Lung (tissue), 12 donors: ENCODE data around the gene CDC42EP3. TPM values are rescaled to one million over a fixed set of nuclear protein-coding genes. Genes with fewer than 3 reads are reported as not detected.
A peak's percentile ranks its signal among the peaks of the same experiment; 100 is the strongest.

Experiments used
- ATAC-seq: fragments of 200-7000 bp; cut with Tn5 transposase; one replicate; pipeline ENCODE4 v1.9.1; 2020; ENCODE audit warnings: moderate number of reproducible peaks; ENCODE audit not compliant: insufficient read depth, low FRiP score
- DNase-seq, 3 donors: peaks; one replicate each; pipeline ENCODE4 v3.0.0-alpha.2; 2013 to 2017
- H3K27ac ChIP-seq, 2 donors: one replicate each; pipeline ENCODE4 v1.5.1; 2013; ENCODE audit warnings: mild to moderate bottlenecking in 2 of 2, moderate library complexity in 2 of 2, control low read depth in 1 of 2, inconsistent platforms in 1 of 2, low read depth in 1 of 2, low read length in 1 of 2
- H3K27me3 ChIP-seq, 3 donors: one replicate each; pipeline ENCODE4 v1.5.1; 2013; ENCODE audit warnings: low read length in 2 of 3; ENCODE audit not compliant: control insufficient read depth in 3 of 3, insufficient read depth in 3 of 3
- H3K36me3 ChIP-seq, 4 donors: one replicate each; pipeline ENCODE4 v1.5.1; 2013; ENCODE audit warnings: low read length in 4 of 4, mild to moderate bottlenecking in 1 of 4, moderate library complexity in 1 of 4; ENCODE audit not compliant: control insufficient read depth in 4 of 4, insufficient read depth in 4 of 4
- H3K4me1 ChIP-seq, 5 donors: one replicate each; pipeline ENCODE4 v1.5.1; 2013; ENCODE audit warnings: low read length in 5 of 5, mild to moderate bottlenecking in 2 of 5, moderate library complexity in 1 of 5; ENCODE audit not compliant: control insufficient read depth in 5 of 5, insufficient read depth in 5 of 5
- H3K4me3 ChIP-seq: one replicate; pipeline ENCODE4 v1.5.1; 2013; ENCODE audit warnings: mild to moderate bottlenecking, control low read depth, moderate library complexity
- H3K9ac ChIP-seq, 2 donors: one replicate each; pipeline ENCODE4 v1.5.1; 2013; ENCODE audit warnings: low read length in 2 of 2, control low read depth in 1 of 2; ENCODE audit not compliant: insufficient read depth in 1 of 2
- H3K9me3 ChIP-seq, 4 donors: one replicate each; pipeline ENCODE4 v1.5.1; 2013; ENCODE audit warnings: low read length in 3 of 4, mild to moderate bottlenecking in 1 of 4, moderate library complexity in 1 of 4; ENCODE audit not compliant: control insufficient read depth in 4 of 4, insufficient read depth in 3 of 4
- WGBS, 2 donors: extraction: QIAGEN DNeasy Blood & Tissue Kit; methylation state at CpG; one replicate each; pipeline ENCODE4 v1.1.7; 2013; 5-methylcytosine and 5-hydroxymethylcytosine counted together
- polyA plus RNA-seq, 2 donors: library from polyadenylated mRNA; stranded (reverse); fragments of 200-250 nt; gene quantifications; one replicate each; pipeline ENCODE4 v1.2.1, GENCODE V29; 2013
- total RNA-seq, 2 donors: library from RNA; depleted of rRNA in 1 of 2; stranded (reverse); fragments of >200 nt in 1 of 2; gene quantifications; one replicate each; pipeline ENCODE4 v1.2.1, GENCODE V29; 2014 to 2021
- TF ChIP-seq, protein P1 (sequence below): IDR thresholded peaks from 2 replicates; pipeline ENCODE4 v1.5.1; 2012; ENCODE audit warnings: mild to moderate bottlenecking; ENCODE audit errors: control extremely low read depth, extremely low read depth
- donor health status: control.
- donor health status: control.
- donor health status: Bipolar disorder and iron deficiency.
- donor health status: healthy.
- donor health status: DM: yes; HTN: yes; CAD: no.

CDC42EP3 gene
- total and polyA plus RNA-seq, 4 donors = 22.9 to 59.0 (median 38.0) TPM

DNA sequence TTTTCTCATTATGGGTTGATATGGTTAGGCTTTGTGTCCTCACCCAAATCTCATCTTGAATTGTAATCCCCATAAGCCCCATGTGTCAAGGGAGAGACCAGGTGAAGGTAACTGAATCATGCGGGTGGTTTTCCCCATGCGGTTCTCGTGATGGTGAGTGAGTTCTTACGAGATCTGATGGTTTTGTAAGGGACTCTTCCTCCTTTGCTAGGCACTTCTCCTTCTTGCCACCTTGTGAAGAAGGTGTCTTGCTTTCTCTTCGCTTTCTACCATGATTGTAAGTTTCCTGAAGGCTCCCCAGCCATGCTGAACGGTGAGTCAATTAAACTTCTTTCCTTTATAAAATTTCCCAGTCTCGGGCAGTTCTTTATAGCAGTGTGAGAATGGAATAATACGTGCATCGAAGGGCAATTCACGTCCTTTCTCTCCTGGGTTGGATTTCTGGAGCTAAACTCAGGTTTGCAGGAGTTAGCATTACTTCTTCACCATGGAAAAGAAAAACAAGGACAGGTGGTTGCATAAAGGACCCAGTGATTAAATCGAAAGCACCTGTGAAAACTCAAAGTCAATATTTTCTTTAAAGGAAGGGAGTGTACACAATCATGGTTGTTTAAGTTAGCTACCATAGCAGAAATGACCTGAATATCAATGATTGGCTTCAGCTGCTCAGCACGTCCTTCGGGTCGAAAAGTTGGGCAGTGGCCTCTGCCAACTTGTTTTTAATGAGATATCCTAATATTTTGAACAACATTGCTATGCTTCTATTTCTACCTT, 54.1 kb downstream of the CDC42EP3 start:
- Histone ChIP-seq H3K27ac (no peak overlapping the region), H3K9ac (no peak overlapping the region), H3K36me3 (no peaks in the 10 kb centered on the region), H3K4me1 (peaks cover 0 to 5% (median 3%) of the 10 kb centered on the region in 5 donors), H3K4me3 (no peak overlapping the region), H3K9me3 (no peaks in the 10 kb centered on the region), H3K27me3 (no peaks in the 10 kb centered on the region)
- TF ChIP-seq, protein P1, sequence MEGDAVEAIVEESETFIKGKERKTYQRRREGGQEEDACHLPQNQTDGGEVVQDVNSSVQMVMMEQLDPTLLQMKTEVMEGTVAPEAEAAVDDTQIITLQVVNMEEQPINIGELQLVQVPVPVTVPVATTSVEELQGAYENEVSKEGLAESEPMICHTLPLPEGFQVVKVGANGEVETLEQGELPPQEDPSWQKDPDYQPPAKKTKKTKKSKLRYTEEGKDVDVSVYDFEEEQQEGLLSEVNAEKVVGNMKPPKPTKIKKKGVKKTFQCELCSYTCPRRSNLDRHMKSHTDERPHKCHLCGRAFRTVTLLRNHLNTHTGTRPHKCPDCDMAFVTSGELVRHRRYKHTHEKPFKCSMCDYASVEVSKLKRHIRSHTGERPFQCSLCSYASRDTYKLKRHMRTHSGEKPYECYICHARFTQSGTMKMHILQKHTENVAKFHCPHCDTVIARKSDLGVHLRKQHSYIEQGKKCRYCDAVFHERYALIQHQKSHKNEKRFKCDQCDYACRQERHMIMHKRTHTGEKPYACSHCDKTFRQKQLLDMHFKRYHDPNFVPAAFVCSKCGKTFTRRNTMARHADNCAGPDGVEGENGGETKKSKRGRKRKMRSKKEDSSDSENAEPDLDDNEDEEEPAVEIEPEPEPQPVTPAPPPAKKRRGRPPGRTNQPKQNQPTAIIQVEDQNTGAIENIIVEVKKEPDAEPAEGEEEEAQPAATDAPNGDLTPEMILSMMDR = no peak
- WGBS, 2 donors = 70 to 90% methylated on average over 14 of the region's 14 CpGs
- ATAC-seq (no peak), DNase-seq (no peak)

DNA sequence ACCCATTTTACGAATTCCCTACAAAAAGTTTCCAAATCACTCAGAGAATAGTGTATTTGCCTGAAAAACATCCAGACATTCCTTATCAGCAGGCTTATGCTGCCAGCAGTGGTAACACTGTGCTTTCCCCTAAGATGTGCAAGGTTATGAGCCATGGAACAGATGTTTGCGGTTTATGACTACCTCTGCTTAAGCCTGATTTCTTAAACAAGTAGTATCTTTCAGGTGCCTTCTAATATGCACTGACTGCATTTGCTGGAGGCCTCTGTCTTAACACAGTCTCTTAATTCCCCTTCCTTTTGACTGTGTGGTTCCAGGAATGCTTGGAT, 54.8 kb downstream of the CDC42EP3 start:
- no peaks in the 10 kb centered on the region for H3K36me3 ChIP-seq
- 84 to 94% methylated on average over 2 of the region's 2 CpGs for WGBS, 2 donors
- peaks cover 0 to 7% (median 5%) of the 10 kb centered on the region in 5 donors for H3K4me1 ChIP-seq
- ATAC-seq (no peak), DNase-seq (no peak)
- H3K9me3 ChIP-seq = no peaks in the 10 kb centered on the region
- TF ChIP-seq, protein P1 = no peak
- no peaks in the 10 kb centered on the region for H3K27me3 ChIP-seq
- no peak overlapping the region for H3K9ac ChIP-seq
- no peak overlapping the region for H3K27ac ChIP-seq
- no peak overlapping the region for H3K4me3 ChIP-seq

DNA sequence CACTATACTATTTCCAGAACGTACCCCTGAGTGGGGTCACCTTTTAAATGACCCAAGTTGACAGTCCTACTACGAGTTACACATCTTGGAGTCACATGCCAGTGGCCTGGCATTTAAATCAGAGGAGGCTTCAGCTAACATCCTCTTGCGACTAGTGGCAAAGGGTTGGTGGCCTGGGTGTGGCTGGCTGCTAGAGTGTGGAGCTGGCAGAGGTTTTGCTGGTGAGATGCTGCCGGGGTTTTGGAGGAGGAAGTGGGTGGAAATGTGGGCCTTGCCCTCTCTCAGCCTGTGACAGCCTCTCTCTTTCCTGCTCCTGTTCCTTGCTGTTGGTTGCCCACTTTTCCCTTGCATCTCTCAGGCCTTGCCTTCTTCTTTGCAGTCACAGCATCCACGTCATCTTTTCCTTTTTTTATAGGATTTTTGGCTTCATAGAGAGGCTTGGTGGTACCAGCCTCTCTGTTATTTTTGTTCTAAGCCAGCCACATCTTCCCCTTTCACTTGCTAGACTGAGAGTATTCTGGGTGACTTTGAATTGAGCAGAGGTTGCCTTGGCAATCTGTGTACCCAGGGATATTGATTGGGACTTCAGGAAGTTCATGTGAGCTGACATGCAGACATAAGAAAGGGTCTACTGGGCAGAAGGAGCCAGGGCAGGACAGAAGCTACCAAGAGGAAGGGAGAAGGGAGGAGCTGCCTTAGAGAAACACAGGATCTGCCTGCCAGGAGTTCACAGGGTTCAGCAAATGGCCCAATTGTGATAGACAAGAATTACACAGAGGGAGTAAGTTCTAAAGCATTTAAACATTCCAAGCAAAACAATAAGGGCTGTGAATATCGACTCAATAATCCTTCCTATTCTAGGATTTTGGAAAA, 55.4 kb downstream of the CDC42EP3 start:
- DNase-seq (no peak), ATAC-seq (peak; percentile 43)
- TF ChIP-seq, protein P1 = no peak
- WGBS, 2 donors = 47 to 54% methylated on average over 6 of the region's 6 CpGs
- H3K36me3 ChIP-seq = no peaks in the 10 kb centered on the region
- peak overlapping the region in 1 of 2 donors; percentile 58 for H3K27ac ChIP-seq
- no peak overlapping the region for H3K4me3 ChIP-seq
- H3K9ac ChIP-seq = no peak overlapping the region
- H3K9me3 ChIP-seq = no peaks in the 10 kb centered on the region
- H3K4me1 ChIP-seq = peaks cover 4 to 13% (median 9%) of the 10 kb centered on the region in 5 donors
- no peaks in the 10 kb centered on the region for H3K27me3 ChIP-seq
